ENCODE results near the gene MYORG. TPM values are rescaled to one million over a fixed set of nuclear protein-coding genes. Genes with fewer than 3 reads are reported as not detected.
A peak's percentile ranks its signal among the peaks of the same experiment; 100 is the strongest.

MYORG gene
- total RNA-seq, 1 donor from 2014 or later, result 1.3 TPM

DNA sequence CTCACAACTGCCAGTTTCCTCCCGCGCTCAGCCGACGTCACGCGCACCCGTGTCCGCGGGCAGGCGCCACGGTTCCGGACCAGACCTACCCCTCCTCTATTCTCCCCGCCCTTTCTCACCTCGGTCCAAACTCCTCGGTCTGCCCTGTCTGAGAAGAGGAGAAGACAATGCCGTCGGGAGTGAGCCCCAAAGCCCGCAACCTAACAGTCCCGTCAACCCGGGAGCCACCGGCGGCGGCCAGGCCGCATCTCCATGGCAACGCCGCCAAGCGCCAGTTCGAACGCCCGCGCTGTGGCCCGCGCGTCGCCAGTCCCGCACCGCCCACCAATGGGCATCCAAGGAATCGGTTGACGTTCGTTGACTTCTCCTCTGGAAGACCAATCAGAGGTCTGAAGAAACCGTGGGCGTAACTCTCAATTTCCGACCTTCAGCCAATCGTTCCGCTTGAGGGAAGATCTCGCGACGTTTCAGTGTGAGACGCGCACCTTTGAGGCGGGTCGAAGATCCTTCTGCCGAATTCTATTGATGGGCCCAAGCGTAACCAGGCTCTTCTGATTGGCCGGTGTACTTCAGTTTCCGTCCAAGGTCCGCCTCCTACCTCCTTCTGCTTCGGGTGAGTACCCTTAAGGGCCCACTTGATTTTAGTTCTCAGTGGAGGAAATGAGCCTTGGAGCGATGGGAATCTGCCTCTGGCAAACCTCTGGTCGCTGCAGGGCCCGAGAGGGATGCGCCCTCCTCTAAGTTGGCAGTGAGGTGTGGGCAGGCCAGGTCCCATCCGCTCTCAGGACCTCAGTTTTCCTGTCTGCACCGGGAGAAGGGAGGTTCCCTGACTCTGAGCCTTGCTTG, 47.5 kb downstream of the MYORG start, which contains the start of the genes KIF24 and NUDT2:
KIF24 (minus strand) TSS at position 282 of the 846 bp plus-strand sequence. CDS start 17,922 bp downstream, outside the sequence.
NUDT2 (plus strand) TSS at position 583 of the 846 bp plus-strand sequence. CDS start 9,471 bp downstream, outside the sequence.
- peak within 1 kb of the TSS; percentile 98 for H3K27ac Mint-ChIP-seq (ENCODE audit: unreplicated experiment)
- no peaks in the 10 kb centered on the region for H3K9me3 Mint-ChIP-seq (ENCODE audit: unreplicated experiment)
- peaks cover 2% of the 10 kb centered on the region for H3K36me3 Mint-ChIP-seq (ENCODE audit: unreplicated experiment)
- H3K27me3 Mint-ChIP-seq (ENCODE audit: unreplicated experiment), result no peaks in the 10 kb centered on the region
- DNase-seq (ENCODE audit: extremely low spot score, unreplicated experiment), result peak; percentile 98
- peak within 1 kb of the TSS; percentile 94 for H3K4me3 Mint-ChIP-seq (ENCODE audit: unreplicated experiment)
- no peak for TF ChIP-seq CTCF (IDR thresholded peaks at IDR 0.05)
- H3K4me1 Mint-ChIP-seq (ENCODE audit: unreplicated experiment), result peaks cover 27% of the 10 kb centered on the region

GRCh38 chr9:34328500-34328986, 48.2 kb downstream of the MYORG start:
- no peak for TF ChIP-seq CTCF (IDR thresholded peaks at IDR 0.05)
- H3K4me1 Mint-ChIP-seq (ENCODE audit: unreplicated experiment), result peaks cover 27% of the 10 kb centered on the region
- DNase-seq (ENCODE audit: extremely low spot score, unreplicated experiment), result no peak
- H3K4me3 Mint-ChIP-seq (ENCODE audit: unreplicated experiment), result peak overlapping the region; percentile 94
- peaks cover 2% of the 10 kb centered on the region for H3K36me3 Mint-ChIP-seq (ENCODE audit: unreplicated experiment)
- H3K27ac Mint-ChIP-seq (ENCODE audit: unreplicated experiment), result peak overlapping the region; percentile 97
- H3K27me3 Mint-ChIP-seq (ENCODE audit: unreplicated experiment), result no peaks in the 10 kb centered on the region
- no peaks in the 10 kb centered on the region for H3K9me3 Mint-ChIP-seq (ENCODE audit: unreplicated experiment)

DNA sequence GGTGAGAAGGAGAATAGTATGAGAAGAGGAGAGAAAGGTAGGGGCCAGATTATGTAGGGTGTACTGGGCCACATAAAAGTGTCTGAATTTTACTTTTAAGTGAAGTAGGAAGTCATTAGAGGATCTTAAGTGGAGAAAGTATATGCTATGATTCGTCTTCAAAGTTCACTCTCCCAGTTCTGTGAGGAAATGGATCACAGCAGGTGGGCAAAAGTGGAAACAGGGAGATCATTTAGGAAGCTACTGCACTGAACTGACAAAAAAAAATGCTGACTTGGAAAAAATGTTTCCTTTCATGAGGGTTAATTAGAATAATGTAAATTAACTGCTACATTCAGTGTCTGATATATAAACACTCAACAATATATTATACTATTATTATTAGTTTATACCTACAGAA, 50.0 kb downstream of the MYORG start:
- H3K4me1 Mint-ChIP-seq (ENCODE audit: unreplicated experiment), result peaks cover 25% of the 10 kb centered on the region
- no peaks in the 10 kb centered on the region for H3K27me3 Mint-ChIP-seq (ENCODE audit: unreplicated experiment)
- peaks cover 2% of the 10 kb centered on the region for H3K36me3 Mint-ChIP-seq (ENCODE audit: unreplicated experiment)
- H3K9me3 Mint-ChIP-seq (ENCODE audit: unreplicated experiment), result no peaks in the 10 kb centered on the region
- DNase-seq (ENCODE audit: extremely low spot score, unreplicated experiment), result no peak
- TF ChIP-seq CTCF (IDR thresholded peaks at IDR 0.05), result no peak
- H3K27ac Mint-ChIP-seq (ENCODE audit: unreplicated experiment), result no peak overlapping the region
- no peak overlapping the region for H3K4me3 Mint-ChIP-seq (ENCODE audit: unreplicated experiment)

- no peak for TF ChIP-seq CTCF (IDR thresholded peaks at IDR 0.05)
- DNase-seq (ENCODE audit: extremely low spot score, unreplicated experiment), result no peak
- peaks cover 8% of the 10 kb centered on the region for H3K4me1 Mint-ChIP-seq (ENCODE audit: unreplicated experiment)
- no peak overlapping the region for H3K27ac Mint-ChIP-seq (ENCODE audit: unreplicated experiment)
- H3K9me3 Mint-ChIP-seq (ENCODE audit: unreplicated experiment), result no peaks in the 10 kb centered on the region
- no peak overlapping the region for H3K4me3 Mint-ChIP-seq (ENCODE audit: unreplicated experiment)
- no peaks in the 10 kb centered on the region for H3K36me3 Mint-ChIP-seq (ENCODE audit: unreplicated experiment)
- H3K27me3 Mint-ChIP-seq (ENCODE audit: unreplicated experiment), result no peaks in the 10 kb centered on the region
These were observed 53.7 kb downstream of the MYORG start for GRCh38 chr9:34322899-34323591.

GRCh38 chr9:34321451-34321850, 55.2 kb downstream of the MYORG start:
- Mint-ChIP-seq H3K27ac (ENCODE audit: unreplicated experiment) (no peak overlapping the region), H3K36me3 (ENCODE audit: unreplicated experiment) (no peaks in the 10 kb centered on the region), H3K27me3 (ENCODE audit: unreplicated experiment) (no peaks in the 10 kb centered on the region), H3K9me3 (ENCODE audit: unreplicated experiment) (no peaks in the 10 kb centered on the region), H3K4me3 (ENCODE audit: unreplicated experiment) (no peak overlapping the region), H3K4me1 (ENCODE audit: unreplicated experiment) (peaks cover 2% of the 10 kb centered on the region)
- TF ChIP-seq CTCF (IDR thresholded peaks at IDR 0.05), result no peak
- DNase-seq (ENCODE audit: extremely low spot score, unreplicated experiment), result no peak
